Stimulated activated CD8-positive, alpha-beta memory T cell treated with anti-CD3 and anti-CD28 coated beads, Interleukin-4, amount 100 ng/mL, for 4 hours (primary cell): ENCODE measurements around the gene TMEM151B.
"Not testable (repeated sequence)": the region's sequence is repeated elsewhere in the genome, so short reads cannot be mapped to it uniquely, and the experiment has no call there.

Source experiments
- DNase-seq, 2 donors: peaks; one replicate each; pipeline ENCODE4 v3.0.0-alpha.2; 2020; ENCODE audit warnings: low read depth in 2 of 2, low spot score in 1 of 2

The TMEM151B gene

DNA sequence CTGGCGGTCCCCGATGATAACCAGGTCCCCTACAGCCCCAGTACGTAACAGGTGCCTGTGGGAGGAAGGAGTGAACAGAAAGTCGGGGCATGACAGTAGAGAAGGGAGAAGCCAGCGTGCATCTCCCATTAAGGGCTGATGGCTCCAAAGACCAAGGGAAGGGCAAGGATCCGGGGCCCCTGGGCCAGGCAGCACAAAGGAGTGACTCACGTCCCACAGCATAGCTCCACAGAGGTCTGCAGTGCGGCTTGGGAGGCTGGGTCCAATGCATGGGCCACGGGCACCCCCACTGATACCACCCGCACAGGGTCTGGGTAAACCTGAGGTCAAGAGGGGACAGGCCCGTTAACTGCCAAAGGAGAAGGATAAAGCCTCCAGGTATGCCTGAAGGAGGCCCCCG, 32.6 kb downstream of the TMEM151B start:
- no peak for DNase-seq

DNA sequence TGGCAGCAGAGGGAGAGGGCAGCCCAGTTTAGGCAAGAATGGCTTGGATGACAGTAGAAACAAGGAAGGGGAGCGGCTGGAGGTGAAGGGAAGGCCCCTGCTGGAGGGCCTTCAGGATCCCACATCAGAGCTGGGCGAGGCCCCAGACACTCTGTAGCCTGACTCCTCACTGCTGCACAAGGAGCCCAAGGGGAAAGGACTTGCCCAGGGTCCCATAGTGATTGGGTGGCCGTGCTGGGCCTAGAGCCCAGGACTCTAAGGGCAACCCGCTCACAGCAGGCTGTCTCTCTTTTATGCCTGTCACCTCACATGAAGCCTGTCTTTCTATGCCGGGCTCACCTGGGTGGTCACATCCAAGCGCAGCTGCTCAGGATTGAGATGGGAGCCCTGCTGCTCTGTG, 33.6 kb downstream of the TMEM151B start:
- no peak for DNase-seq

DNA sequence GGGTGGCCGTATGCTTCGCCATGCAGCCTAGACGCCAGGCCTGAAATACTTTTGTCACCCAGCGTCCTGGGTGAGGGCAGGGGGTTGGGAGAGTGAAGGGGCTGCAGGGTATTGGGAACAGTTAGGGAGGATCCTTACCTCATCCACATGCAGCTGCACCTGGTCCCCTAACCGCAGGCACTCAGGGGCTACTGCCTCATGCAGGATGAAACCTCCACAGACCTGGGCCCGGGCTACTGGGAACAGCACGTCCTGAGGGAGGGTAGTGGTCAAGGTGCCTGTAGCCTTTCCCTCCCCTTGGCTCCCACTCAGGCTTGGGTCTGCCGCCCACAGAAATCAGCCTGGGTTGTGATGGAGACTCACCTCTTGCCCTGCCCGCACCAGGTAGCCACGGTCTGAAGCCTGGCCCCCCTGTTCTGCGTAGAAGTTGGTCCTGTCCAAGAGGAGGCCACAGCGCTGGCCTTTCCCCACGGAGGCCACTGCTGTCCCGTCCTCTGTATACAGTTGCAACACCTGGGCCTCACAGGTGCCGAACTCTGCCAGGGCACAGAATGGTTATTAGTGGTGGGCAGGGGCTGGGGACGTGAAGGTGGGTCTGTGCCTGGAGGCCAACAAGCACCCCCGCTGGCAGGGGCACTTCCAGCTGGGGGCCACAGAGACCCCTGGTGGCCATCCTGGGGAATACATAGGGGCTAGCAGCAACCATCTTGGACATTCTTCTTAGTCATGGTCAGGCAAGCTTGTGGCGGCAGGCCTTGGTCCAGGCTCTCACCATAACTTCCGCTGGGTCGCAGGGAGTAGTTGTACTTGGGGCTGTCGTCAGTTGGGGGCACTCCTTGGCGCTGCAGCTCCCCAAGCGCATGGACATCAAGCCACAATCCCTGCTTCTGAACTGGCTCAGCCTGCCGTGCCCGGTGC, 34.3 kb downstream of the TMEM151B start:
- DNase-seq: no peak

- no peak for DNase-seq
Observed at GRCh38 chr6:44305200-44305725, 35.0 kb downstream of the TMEM151B start.

DNA sequence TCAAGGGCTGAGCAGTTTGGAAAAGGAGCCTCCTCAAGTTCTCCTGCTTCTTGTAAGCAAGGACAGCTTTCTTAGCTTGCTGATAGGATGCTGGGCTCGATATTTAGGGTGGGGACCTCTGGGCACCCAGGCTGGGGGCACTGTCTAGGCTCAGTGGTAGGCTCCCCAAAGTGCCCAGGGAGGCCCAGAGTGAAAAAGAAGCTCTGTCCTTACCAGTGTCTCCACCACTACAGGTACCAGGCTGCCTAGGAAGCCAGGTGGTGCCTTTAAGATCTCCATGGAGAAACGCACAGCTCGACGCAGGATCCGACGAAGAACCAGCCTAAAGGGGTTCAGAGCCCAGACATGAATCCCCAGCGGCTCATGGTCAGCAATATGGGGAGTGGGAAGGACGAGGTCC, 36.5 kb downstream of the TMEM151B start:
- no peak for DNase-seq

DNA sequence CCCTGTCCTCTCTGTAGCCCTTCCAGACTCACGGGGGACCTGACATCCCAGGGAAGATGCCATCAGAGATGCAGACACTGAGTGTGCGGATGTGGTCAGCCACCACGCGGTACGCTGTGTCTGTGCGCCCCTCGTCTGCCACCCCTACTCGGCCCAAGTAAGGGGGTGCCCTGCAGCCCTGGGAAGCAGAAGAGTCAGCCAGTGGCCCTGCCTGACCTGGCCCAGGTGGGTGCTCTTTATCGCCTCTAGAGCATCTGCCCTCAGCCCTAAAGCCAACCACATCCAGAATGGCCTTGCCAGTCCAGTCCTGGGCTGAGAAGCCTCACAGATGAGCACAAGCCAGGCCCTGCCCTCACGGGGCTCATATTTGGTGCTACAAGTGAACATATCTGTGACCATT, 37.0 kb downstream of the TMEM151B start:
- DNase-seq: no peak

GRCh38 chr6:44309092-44309491, 38.8 kb downstream of the TMEM151B start:
- no peak for DNase-seq

- DNase-seq: no peak
Observed at GRCh38 chr6:44309631-44310030, 39.4 kb downstream of the TMEM151B start.

GRCh38 chr6:44310241-44310640, 40.0 kb downstream of the TMEM151B start:
- no peak for DNase-seq

DNA sequence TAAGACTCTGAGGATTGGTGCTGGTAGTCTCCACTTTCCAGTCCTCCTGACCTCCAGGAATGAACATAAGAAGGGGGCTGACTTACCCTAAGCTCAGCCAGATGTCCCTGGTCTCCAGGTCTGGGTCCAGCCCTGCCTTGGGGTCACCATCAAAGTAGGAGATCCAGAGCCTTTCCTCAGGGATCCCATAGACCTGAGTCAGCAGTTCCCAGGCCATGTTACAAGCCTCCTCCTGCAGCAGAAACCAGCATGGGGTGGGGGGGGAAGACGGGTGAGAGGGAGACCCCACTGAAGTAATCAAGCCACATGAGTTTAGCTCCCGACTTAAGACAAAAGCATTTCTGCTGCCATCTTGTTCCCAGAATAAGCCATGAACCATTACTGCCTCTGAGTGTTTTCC, 41.1 kb downstream of the TMEM151B start:
- no peak for DNase-seq

- DNase-seq: no peak
Observed at GRCh38 chr6:44311767-44312166, 41.5 kb downstream of the TMEM151B start.

DNA sequence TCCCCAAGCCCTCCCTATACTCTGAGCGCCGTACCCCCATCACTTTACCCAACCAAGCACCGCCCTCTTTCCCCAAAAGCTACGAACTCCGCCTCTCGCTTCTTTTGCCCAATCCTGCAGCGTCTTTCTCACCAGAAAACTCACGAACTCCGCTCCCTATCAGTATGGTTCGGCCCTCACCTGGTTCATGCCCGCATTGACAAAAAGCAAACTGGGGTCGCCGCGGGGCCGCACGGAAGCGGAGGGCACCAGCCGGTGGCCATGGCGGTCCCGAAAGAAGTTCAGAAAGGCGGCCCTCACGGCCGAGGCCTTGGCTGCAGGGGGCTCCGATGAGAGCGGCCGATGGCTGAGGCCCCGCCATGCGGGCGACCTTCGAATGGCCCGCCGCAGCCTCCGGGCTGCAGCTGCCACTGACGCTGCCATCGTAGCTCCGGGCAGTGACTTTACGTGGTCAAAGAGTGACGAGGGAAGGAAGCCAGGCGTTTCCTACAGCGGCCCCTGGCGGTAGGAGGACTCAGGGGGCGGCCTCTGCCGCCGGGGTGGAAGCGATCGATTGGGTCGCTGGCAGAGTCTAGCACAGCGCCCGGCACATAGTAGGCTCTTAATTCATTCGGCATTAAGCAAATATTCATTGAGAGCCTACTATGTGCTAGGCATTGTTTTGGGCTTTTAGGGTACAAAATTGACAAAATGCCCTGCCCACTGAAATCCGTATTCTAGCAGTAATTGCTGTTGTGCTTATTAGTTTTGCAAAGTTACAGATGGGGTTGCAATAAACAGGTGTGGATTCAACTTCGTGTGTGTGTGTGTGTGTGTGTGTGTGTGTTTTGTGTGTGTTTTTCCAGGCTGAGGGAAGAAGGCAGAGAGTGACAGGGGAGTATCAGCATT, 42.9 kb downstream of the TMEM151B start, which contains the start of gene AARS2:
TSS of gene AARS2 (minus strand) at position 447 of the 888 bp plus-strand sequence. CDS start at position 423, 24 bp downstream.
- peak; percentile 82 to 90 for DNase-seq

DNA sequence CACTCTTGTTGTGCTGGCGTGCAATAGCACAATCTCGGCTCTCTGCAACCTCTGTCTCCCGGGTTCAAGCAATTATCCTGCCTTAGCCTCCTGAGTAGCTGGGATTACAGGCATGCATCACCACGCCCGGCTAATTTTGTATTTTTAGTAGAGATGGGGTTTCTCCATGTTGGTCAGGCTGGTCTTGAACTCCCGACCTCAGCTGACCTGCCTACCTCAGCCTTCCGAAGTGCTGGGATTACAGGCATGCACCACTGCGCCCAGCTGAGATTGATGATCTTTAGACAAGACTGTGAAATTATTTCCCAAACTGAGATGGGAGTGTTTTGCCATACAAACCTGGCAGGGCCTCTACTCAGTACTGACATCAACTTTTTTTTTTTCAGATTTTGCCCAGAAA, 44.4 kb downstream of the TMEM151B start:
- not testable (repeated sequence) for DNase-seq

- DNase-seq: no peak
Observed at GRCh38 chr6:44315516-44315915, 45.3 kb downstream of the TMEM151B start.

GRCh38 chr6:44315951-44316350, 45.7 kb downstream of the TMEM151B start:
- no peak for DNase-seq

DNA sequence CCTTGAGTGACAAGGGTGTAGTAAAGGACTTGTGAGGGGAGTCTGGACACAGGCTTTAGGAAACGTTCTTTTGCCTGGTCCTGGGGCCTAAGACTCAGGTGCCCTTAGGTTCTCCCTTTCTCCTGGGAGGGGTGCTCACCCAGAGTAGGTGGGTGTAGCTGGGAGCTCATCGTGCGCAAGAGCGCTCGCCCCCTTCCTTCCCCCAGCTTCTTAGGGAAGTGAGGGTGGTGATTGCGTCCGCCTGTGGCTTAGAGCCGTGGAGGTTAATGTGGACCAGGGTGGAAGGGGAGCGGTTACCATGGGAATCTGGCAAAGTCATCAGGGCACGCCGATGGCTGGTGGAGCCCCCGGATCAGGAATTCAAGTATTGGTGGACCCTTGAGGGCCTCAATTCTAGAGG, 46.2 kb downstream of the TMEM151B start:
- no peak for DNase-seq

DNA sequence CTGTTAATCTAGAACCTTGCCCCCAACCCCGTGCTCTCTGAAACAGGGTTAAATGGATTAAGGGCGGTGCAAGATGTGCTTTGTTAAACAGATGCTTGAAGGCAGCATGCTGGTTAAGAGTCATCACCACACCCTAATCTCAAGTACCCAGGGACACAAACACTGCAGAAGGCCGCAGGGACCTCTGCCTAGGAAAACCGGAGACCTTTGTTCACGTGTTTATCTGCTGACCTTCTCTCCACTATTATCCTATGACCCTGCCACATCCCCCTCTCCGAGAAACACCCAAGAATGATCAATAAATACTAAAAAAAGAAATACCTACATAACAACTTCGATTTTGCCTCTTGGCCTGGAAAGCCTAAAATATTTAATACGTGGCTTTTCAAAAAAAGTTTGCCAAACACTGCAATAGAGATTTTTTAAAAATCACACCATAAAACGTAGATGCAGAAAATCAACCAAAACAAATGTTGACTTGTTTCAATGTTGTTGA, 46.9 kb downstream of the TMEM151B start:
- not testable (repeated sequence) for DNase-seq

- DNase-seq: no peak
Observed at GRCh38 chr6:44321210-44321609, 51.0 kb downstream of the TMEM151B start.

- DNase-seq: no peak
Observed at GRCh38 chr6:44327096-44327495, 56.8 kb downstream of the TMEM151B start.

GRCh38 chr6:44327760-44328159, 57.5 kb downstream of the TMEM151B start:
- DNase-seq: no peak

DNA sequence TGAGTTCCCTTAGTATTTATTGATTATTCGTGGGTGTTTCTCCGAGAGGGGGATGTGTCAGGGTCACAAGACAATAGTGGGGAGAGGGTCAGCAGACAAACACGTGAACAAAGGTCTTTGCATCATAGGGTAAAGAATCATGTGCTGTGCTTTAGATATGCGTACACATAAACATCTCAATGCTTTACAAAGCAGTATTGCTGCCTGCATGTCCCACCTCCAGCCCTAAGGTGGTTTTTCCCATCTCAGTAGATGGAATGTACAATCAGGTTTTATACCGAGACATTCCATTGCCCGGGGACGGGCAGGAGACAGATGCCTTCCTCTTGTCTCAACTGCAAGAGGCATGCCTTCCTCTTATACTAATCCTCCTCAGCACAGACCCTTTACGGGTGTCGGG, 58.0 kb downstream of the TMEM151B start:
- not testable (repeated sequence) for DNase-seq
